Uterus (tissue), 4 donors: ENCODE data around the gene TPBG. TPM values are rescaled to one million over a fixed set of nuclear protein-coding genes. Genes with fewer than 3 reads are reported as not detected.

Experiments used
- DNase-seq, 2 donors: peaks; one replicate each; pipeline ENCODE4 v3.0.0-alpha.2; 2019 to 2020
- H3K27ac ChIP-seq, 2 donors: fragments of 200-600 bp; sonication (generic); 1 replicate in 1 of 2; 2 replicates in 1 of 2; pipeline ENCODE4 v1.5.1; 2016 to 2018
- H3K27me3 ChIP-seq, 2 donors: fragments of 200-600 bp; sonication (generic); one replicate each; pipeline ENCODE4 v1.5.1; 2018 to 2019; ENCODE audit warnings: control low read depth in 1 of 2
- H3K36me3 ChIP-seq, 2 donors: fragments of 200-600 bp; sonication (generic); one replicate each; pipeline ENCODE4 v1.5.1; 2019; ENCODE audit warnings: control low read depth in 1 of 2
- H3K4me1 ChIP-seq, 2 donors: fragments of 200-600 bp; sonication (generic); one replicate each; pipeline ENCODE4 v1.5.1; 2018 to 2019; ENCODE audit warnings: control low read depth in 1 of 2
- H3K4me3 ChIP-seq, 2 donors: fragments of 200-600 bp; sonication (generic); 1 replicate in 1 of 2; 2 replicates in 1 of 2; pipeline ENCODE4 v1.5.1; 2018 to 2019; ENCODE audit warnings: mild to moderate bottlenecking in 1 of 2
- H3K9me3 ChIP-seq, 2 donors: fragments of 200-600 bp; sonication (generic); one replicate each; pipeline ENCODE4 v1.5.1; 2019; ENCODE audit warnings: control low read depth in 1 of 2
- POLR2A ChIP-seq, 2 donors: fragments of 450-650 bp; IDR thresholded peaks; one replicate each; pipeline ENCODE4 v1.6.1; 2016; ENCODE audit warnings: antibody characterized with exemption in 2 of 2, mild to moderate bottlenecking in 1 of 2, moderate library complexity in 1 of 2
- intact Hi-C: fragments of 100-400 bp; cut with DNase I; formaldehyde crosslinking; loops from one replicate; pipeline ENCODE4 v1.15.1; 2023; ENCODE audit warnings: low total_unique reads
- total RNA-seq, 4 donors: library from RNA; depleted of rRNA in 3 of 4; stranded (reverse); fragments of >200 nt in 3 of 4; gene quantifications; one replicate each; pipeline versions ENCODE4 v1.1.0 to v1.2.4, GENCODE V29; 2014 to 2023
- TF ChIP-seq, protein P1 (sequence below), 4 experiments: fragments of 200-600 bp in 2 of 4; fragments of 450-650 bp in 2 of 4; sonication (generic) in 2 of 4; IDR thresholded peaks; one replicate each; pipeline ENCODE4 v1.5.1; 2016 to 2019; ENCODE audit warnings: antibody characterized with exemption in 4 of 4, mild to moderate bottlenecking in 2 of 4, moderate library complexity in 1 of 4
- donor health status: DM: yes; HTN: yes; CAD: no.

The TPBG gene
- total RNA-seq, 4 donors from 2014 or later, result 11.5 to 37.5 (median 29.6) TPM

DNA sequence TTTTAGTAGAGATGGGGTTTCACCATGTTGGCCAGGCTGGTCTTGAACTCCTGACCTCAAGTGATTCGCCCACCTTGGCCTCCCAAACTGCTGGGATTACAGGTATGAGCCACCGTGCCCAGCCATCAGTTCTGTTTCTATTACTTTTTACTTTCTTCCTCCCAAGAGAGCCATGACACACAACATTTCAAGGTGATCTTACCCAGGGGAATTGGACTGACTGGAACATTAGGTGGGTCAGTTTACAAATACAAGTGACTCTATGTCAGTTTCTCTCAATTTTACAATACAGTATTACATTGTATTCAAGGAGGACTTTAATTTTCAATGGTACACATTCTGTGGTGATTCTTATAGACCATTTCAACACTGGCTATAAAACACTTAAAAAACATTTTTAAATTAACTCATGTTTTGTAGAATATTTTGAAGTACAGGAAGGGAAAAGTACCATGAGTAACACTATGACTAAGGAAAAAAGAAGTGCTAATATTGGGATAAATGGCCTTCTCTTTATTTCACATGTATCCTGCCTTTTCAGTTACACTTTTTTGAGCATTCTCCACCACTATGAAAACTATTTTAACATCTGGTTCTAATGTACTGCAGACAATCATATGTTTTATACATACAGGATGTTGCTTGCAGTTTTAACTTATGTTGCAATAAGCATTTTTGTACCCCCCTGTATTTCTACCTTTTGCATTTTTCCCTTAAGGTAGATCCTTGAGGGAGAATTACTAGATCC, 8.4 kb downstream of the TPBG start:
- H3K4me1 ChIP-seq, result no peaks in the 10 kb centered on the region
- H3K9me3 ChIP-seq, result no peaks in the 10 kb centered on the region
- DNase-seq, result no peak
- H3K27ac ChIP-seq, result no peak overlapping the region
- intact Hi-C loops, result no loop called here
- TF ChIP-seq POLR2A (IDR thresholded peaks at IDR 0.05), result no peak
- TF ChIP-seq, protein P1, sequence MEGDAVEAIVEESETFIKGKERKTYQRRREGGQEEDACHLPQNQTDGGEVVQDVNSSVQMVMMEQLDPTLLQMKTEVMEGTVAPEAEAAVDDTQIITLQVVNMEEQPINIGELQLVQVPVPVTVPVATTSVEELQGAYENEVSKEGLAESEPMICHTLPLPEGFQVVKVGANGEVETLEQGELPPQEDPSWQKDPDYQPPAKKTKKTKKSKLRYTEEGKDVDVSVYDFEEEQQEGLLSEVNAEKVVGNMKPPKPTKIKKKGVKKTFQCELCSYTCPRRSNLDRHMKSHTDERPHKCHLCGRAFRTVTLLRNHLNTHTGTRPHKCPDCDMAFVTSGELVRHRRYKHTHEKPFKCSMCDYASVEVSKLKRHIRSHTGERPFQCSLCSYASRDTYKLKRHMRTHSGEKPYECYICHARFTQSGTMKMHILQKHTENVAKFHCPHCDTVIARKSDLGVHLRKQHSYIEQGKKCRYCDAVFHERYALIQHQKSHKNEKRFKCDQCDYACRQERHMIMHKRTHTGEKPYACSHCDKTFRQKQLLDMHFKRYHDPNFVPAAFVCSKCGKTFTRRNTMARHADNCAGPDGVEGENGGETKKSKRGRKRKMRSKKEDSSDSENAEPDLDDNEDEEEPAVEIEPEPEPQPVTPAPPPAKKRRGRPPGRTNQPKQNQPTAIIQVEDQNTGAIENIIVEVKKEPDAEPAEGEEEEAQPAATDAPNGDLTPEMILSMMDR (IDR thresholded peaks at IDR 0.05), result no peak
- no peaks in the 10 kb centered on the region for H3K36me3 ChIP-seq
- no peak overlapping the region for H3K4me3 ChIP-seq
- H3K27me3 ChIP-seq, result no peaks in the 10 kb centered on the region

DNA sequence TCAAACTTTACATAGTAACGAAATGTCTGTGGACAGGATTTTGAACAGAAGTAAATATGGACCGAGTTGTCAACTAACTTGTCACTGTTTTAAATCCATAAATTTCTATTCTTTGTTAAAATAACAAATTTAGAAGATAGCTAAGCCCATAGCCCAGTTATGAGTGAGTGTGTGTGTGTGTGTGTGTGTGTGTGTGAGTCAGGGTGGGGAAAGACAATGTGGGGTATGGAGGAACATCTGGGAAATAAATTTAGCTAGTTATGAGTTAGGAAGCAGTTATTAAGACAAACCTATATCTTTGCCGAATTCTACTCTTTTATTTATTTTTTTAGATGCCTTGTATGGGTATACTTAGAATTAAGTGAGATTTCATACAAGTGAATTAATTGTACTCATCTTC, 9.0 kb downstream of the TPBG start:
- no peaks in the 10 kb centered on the region for H3K4me1 ChIP-seq
- no peaks in the 10 kb centered on the region for H3K36me3 ChIP-seq
- no peaks in the 10 kb centered on the region for H3K27me3 ChIP-seq
- no peak overlapping the region for H3K27ac ChIP-seq
- no peak overlapping the region for H3K4me3 ChIP-seq
- H3K9me3 ChIP-seq, result no peaks in the 10 kb centered on the region
- TF ChIP-seq POLR2A (IDR thresholded peaks at IDR 0.05), result no peak
- TF ChIP-seq, protein P1 (IDR thresholded peaks at IDR 0.05), result no peak
- no peak for DNase-seq
- intact Hi-C loops, result no loop called here

DNA sequence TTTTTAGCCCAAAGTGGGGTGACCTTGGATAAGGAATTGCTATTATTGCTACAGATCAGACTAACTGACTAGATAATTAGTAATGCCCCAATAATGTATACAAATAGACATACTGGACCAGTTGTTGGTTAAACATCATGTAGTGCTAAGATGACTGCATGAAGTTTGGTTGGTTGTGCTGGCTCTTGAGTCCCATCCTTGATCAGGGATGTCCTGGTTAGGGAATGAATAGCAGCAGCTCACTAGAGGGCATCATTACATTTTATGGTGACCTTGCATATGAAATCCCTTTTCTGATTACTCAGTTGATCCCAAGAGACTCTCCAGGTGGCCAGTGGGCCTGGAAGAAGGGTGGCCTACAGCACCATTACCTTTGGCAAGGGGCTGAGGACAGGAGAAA, 10.9 kb downstream of the TPBG start:
- no peak overlapping the region for H3K4me3 ChIP-seq
- no peak for TF ChIP-seq POLR2A (IDR thresholded peaks at IDR 0.05)
- TF ChIP-seq, protein P1 (IDR thresholded peaks at IDR 0.05), result no peak
- DNase-seq, result no peak
- no peak overlapping the region for H3K27ac ChIP-seq
- no peaks in the 10 kb centered on the region for H3K9me3 ChIP-seq
- H3K4me1 ChIP-seq, result no peaks in the 10 kb centered on the region
- H3K36me3 ChIP-seq, result no peaks in the 10 kb centered on the region
- no peaks in the 10 kb centered on the region for H3K27me3 ChIP-seq
- intact Hi-C loops, result no loop called here

DNA sequence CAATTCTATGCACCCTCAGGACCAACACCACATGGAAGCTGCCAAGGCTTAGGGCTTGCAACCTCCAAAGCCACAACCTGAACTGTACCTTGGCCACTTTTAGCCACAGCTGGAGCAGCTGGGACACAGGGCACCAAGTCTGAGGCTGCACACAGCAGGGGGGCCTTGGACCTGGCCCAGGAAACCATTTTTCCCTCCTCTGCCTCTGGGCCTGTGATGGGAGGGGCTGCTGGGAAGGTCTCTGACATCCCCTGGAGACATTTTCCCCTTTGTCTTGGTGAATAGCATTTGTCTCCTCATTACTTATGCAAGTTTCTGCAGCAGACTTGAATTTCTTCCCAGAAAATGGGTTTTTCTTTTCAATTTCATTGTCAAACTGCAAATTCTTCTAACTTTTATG, 13.0 kb downstream of the TPBG start:
- Histone ChIP-seq H3K36me3 (no peaks in the 10 kb centered on the region), H3K27ac (no peak overlapping the region), H3K9me3 (no peaks in the 10 kb centered on the region), H3K4me3 (no peak overlapping the region), H3K27me3 (no peaks in the 10 kb centered on the region), H3K4me1 (no peaks in the 10 kb centered on the region)
- intact Hi-C loops, result no loop called here
- TF ChIP-seq, protein P1 (IDR thresholded peaks at IDR 0.05), result no peak
- no peak for TF ChIP-seq POLR2A (IDR thresholded peaks at IDR 0.05)
- DNase-seq, result no peak

DNA sequence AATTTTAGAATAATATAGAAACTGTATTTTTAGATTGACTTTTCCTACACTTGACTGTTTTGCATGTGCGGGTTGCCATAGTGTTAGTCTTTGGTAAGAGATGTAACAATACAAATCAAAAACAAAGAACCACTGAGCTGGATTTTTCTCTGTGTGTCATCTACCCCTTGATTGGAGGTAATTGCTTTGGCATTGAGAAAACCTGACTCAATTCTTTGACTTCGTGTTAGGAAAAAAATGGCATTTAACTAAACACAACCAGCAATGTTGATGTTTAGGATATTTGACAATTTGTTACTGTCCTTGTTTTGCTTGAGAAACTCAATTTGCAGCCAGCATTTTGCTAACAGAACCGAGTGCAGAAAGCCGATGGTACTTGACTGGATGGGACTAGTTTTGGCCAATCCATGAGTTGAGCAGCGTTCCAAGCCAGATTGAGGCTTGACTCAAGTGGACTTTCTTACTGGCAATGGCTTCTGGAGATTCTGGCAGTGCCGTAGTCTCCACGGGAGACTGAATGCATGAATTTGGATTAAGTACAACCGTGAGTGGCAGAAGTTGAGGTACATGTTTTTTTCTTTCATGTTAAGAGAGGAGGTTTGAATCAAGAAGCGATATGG, 17.1 kb downstream of the TPBG start:
- Histone ChIP-seq H3K4me1 (no peaks in the 10 kb centered on the region), H3K4me3 (no peak overlapping the region), H3K9me3 (no peaks in the 10 kb centered on the region), H3K27ac (no peak overlapping the region), H3K27me3 (no peaks in the 10 kb centered on the region), H3K36me3 (peaks cover 0 to 2% of the 10 kb centered on the region in 2 donors)
- TF ChIP-seq POLR2A (IDR thresholded peaks at IDR 0.05), result no peak
- TF ChIP-seq, protein P1 (IDR thresholded peaks at IDR 0.05), result no peak
- DNase-seq, result no peak
- intact Hi-C loops, result no loop called here
